ENCODE results near the gene DIAPH3. TPM values are rescaled to one million over a fixed set of nuclear protein-coding genes. Genes with fewer than 3 reads are reported as not detected.

Gene DIAPH3
- total and polyA plus RNA-seq, 2 of the 4 experiments (the other 2 are of a cell fraction): 8.9 to 9.3 TPM

DNA sequence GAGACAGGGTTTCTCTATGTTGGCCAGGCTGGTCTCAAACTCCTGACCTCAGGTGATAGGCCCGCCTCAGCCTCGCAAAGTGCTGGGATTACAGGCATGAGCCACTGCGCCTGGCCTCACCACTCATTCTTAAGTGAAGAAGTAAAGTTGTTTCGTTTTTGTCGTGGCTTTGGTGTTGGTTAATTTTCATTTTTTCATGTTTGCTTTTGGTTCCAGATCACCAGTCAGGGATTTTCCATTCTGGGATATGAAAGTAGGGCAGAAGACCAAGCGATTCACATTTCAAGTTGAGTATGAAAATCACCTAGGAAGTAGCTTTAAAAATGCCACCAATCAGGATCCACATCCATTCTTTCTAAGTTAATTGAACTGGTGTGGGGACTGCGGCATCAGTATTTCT, 289.9 kb downstream of the DIAPH3 start:
- H3K36me3 ChIP-seq (ENCODE audit: control insufficient read depth, insufficient read depth, low read length): no peaks in the 10 kb centered on the region
- H2BK5ac ChIP-seq (ENCODE audit: low read depth, low read length, poor library complexity, severe bottlenecking): no peak overlapping the region
- H3K9me3 ChIP-seq (ENCODE audit: control insufficient read depth, insufficient read depth, low read length): no peaks in the 10 kb centered on the region
- no peak overlapping the region for H2BK15ac ChIP-seq (ENCODE audit: low read depth, low read length)
- no peak overlapping the region for H3K14ac ChIP-seq (replicated peaks; ENCODE audit: low read depth, low read length)
- no TSS peak for BruUV-seq (replicated peaks)
- peaks cover 2% of the 10 kb centered on the region; the same call in 1 of the 2 replicates for H3K4me1 ChIP-seq (ENCODE audit: control insufficient read depth, insufficient read depth, low read length)
- H2AFZ ChIP-seq (replicated peaks; ENCODE audit: low read length, poor library complexity): no peak overlapping the region
- no peak overlapping the region for H3K4ac ChIP-seq (ENCODE audit: low read depth, low read length)
- no peak overlapping the region for H2BK20ac ChIP-seq (ENCODE audit: low read depth, low read length)
- no peak overlapping the region for H4K91ac ChIP-seq (ENCODE audit: insufficient read depth, low read depth, low read length)
- H3K4me2 ChIP-seq (ENCODE audit: low read depth, low read length): no peak overlapping the region
- H3K9ac ChIP-seq (ENCODE audit: low read depth, low read length): no peak overlapping the region
- H4K8ac ChIP-seq (ENCODE audit: low read depth in 2 of 2, low read length in 2 of 2): no peak overlapping the region
- H2BK120ac ChIP-seq (ENCODE audit: low read depth, low read length): no peak overlapping the region
- H3K27ac ChIP-seq (ENCODE audit: insufficient read depth, low read length): no peak overlapping the region
- no peak overlapping the region for H2AK5ac ChIP-seq (ENCODE audit: low read depth, low read length)
- no peak for ATAC-seq (ENCODE audit: low read depth)
- peaks cover 4% of the 10 kb centered on the region; the same call in 1 of the 2 replicates for H3K9me1 ChIP-seq (ENCODE audit: insufficient read depth, low read length)
- in situ Hi-C loops (cut with MboI; ENCODE audit: low sequenced_read_pairs) (no loop called here), dilution Hi-C loops (cut with HindIII; ENCODE audit: low sequenced_read_pairs, unreplicated experiment) (no loop called here), intact Hi-C loops (cut with micrococcal nuclease) (no loop called here)
- ChIA-PET POLR2A (ENCODE audit: unreplicated experiment) (no interaction called here), CTCF (no interaction called here)
- TF ChIP-seq POLR2A (IDR thresholded peaks at IDR 0.05; ENCODE audit: low read depth, low read length): no peak
- no peak for TF ChIP-seq BHLHE40 (IDR thresholded peaks at IDR 0.05; ENCODE audit: low read depth, low read length)
- TF ChIP-seq RCOR1 (IDR thresholded peaks at IDR 0.05; ENCODE audit: insufficient replicate concordance, low read length): no peak
- TF ChIP-seq, protein P1, sequence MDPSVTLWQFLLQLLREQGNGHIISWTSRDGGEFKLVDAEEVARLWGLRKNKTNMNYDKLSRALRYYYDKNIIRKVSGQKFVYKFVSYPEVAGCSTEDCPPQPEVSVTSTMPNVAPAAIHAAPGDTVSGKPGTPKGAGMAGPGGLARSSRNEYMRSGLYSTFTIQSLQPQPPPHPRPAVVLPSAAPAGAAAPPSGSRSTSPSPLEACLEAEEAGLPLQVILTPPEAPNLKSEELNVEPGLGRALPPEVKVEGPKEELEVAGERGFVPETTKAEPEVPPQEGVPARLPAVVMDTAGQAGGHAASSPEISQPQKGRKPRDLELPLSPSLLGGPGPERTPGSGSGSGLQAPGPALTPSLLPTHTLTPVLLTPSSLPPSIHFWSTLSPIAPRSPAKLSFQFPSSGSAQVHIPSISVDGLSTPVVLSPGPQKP (IDR thresholded peaks at IDR 0.05; ENCODE audit: borderline replicate concordance, low read depth, low read length): no peak
- TF ChIP-seq MAZ (IDR thresholded peaks at IDR 0.05; ENCODE audit: borderline replicate concordance, low read depth, low read length): no peak
- no peak for TF ChIP-seq SMC3 (IDR thresholded peaks at IDR 0.05; ENCODE audit: low read depth, low read length)
- TF ChIP-seq NFE2L2 (IDR thresholded peaks at IDR 0.05; ENCODE audit: low read depth, low read length): no peak
- TF ChIP-seq, protein P2, sequence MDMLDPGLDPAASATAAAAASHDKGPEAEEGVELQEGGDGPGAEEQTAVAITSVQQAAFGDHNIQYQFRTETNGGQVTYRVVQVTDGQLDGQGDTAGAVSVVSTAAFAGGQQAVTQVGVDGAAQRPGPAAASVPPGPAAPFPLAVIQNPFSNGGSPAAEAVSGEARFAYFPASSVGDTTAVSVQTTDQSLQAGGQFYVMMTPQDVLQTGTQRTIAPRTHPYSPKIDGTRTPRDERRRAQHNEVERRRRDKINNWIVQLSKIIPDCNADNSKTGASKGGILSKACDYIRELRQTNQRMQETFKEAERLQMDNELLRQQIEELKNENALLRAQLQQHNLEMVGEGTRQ (IDR thresholded peaks at IDR 0.05; ENCODE audit: low read depth, low read length): no peak
- no peak for TF ChIP-seq MAFK (IDR thresholded peaks at IDR 0.05; ENCODE audit: low read depth, low read length)
- TF ChIP-seq CEBPB (IDR thresholded peaks at IDR 0.05; ENCODE audit: low read depth, low read length): no peak
- TF ChIP-seq, protein P3, sequence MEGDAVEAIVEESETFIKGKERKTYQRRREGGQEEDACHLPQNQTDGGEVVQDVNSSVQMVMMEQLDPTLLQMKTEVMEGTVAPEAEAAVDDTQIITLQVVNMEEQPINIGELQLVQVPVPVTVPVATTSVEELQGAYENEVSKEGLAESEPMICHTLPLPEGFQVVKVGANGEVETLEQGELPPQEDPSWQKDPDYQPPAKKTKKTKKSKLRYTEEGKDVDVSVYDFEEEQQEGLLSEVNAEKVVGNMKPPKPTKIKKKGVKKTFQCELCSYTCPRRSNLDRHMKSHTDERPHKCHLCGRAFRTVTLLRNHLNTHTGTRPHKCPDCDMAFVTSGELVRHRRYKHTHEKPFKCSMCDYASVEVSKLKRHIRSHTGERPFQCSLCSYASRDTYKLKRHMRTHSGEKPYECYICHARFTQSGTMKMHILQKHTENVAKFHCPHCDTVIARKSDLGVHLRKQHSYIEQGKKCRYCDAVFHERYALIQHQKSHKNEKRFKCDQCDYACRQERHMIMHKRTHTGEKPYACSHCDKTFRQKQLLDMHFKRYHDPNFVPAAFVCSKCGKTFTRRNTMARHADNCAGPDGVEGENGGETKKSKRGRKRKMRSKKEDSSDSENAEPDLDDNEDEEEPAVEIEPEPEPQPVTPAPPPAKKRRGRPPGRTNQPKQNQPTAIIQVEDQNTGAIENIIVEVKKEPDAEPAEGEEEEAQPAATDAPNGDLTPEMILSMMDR (conservative IDR thresholded peaks at IDR 0.05; ENCODE audit: low read depth, low read length): no peak
- no peak for TF ChIP-seq FOS (IDR thresholded peaks at IDR 0.05; ENCODE audit: low read depth, low read length)
- TF ChIP-seq CHD1 (IDR thresholded peaks at IDR 0.05; ENCODE audit: low read depth, low read length): no peak
- no peak for TF ChIP-seq RAD21 (IDR thresholded peaks at IDR 0.05; ENCODE audit: low read length)
- no peak for TF ChIP-seq RFX5 (IDR thresholded peaks at IDR 0.05; ENCODE audit: low read depth, low read length)
- TF ChIP-seq MXI1 (IDR thresholded peaks at IDR 0.05; ENCODE audit: borderline replicate concordance, low read depth, low read length): no peak
- no peak overlapping the region for H3K23ac ChIP-seq (ENCODE audit: low read depth, low read length)
- no peak overlapping the region for H4K5ac ChIP-seq (ENCODE audit: low read depth, low read length)
- no peak overlapping the region for H3K56ac ChIP-seq (ENCODE audit: extremely low read depth, insufficient read depth, low read length)
- peaks cover 4 to 8% of the 10 kb centered on the region in 2 experiments; a peak in 1 of 4 replicates for H3K79me1 ChIP-seq (ENCODE audit: low read depth in 1 of 2, low read length in 2 of 2)
- DNase-seq: no peak
- H3K4me3 ChIP-seq (ENCODE audit: insufficient read depth, low read depth, low read length): no peak overlapping the region
- no peaks in the 10 kb centered on the region for H4K20me1 ChIP-seq (ENCODE audit: insufficient read depth, low read length)
- WGBS, 2 experiments (ENCODE audit: extremely low coverage in 2 of 2, insufficient read length in 1 of 2): 100% methylated on average over 2 of the region's 7 CpGs; no CpG with 5 or more reads in 1 of the 2 experiments
- H2AK9ac ChIP-seq (replicated peaks; ENCODE audit: low read depth, low read length, poor library complexity): no peak overlapping the region
- no peak overlapping the region for H3K18ac ChIP-seq (ENCODE audit: low read depth, low read length)
- no peaks in the 10 kb centered on the region for H3K27me3 ChIP-seq (ENCODE audit: control insufficient read depth, insufficient read depth, low read length)
